Adrenal gland (tissue), 12 donors: ENCODE results near the gene PDS5A. TPM values are rescaled to one million over a fixed set of nuclear protein-coding genes. Genes with fewer than 3 reads are reported as not detected.
"Not testable (repeated sequence)": the region's sequence is repeated elsewhere in the genome, so short reads cannot be mapped to it uniquely, and the experiment has no call there.

Experiments
- DNase-seq, 7 donors: peaks; one replicate each; pipeline ENCODE4 v3.0.0-alpha.2; 2019 to 2020
- H3K27ac ChIP-seq, 5 donors: fragments of 200-600 bp; sonication (generic) in 4 of 5; 1 replicate in 3 of 5; 2 replicates in 2 of 5; pipeline versions ENCODE4 v1.5.1 to v1.8.0; 2016 to 2020; ENCODE audit warnings: mild to moderate bottlenecking in 1 of 5
- H3K27me3 ChIP-seq: fragments of 200-600 bp; 2 replicates; pipeline ENCODE4 v1.8.0; 2021
- H3K36me3 ChIP-seq, 2 donors: fragments of 200-600 bp; replicated peaks in 1 of 2; 1 replicate in 1 of 2; 2 replicates in 1 of 2; pipeline versions ENCODE4 v1.5.1 to v1.8.0; 2018 to 2022
- H3K4me1 ChIP-seq, 2 donors: fragments of 200-600 bp; replicated peaks in 1 of 2; 1 replicate in 1 of 2; 2 replicates in 1 of 2; pipeline versions ENCODE4 v1.5.1 to v1.8.0; 2018 to 2021
- H3K4me3 ChIP-seq, 4 donors: fragments of 200-600 bp; sonication (generic) in 3 of 4; one replicate each; pipeline ENCODE4 v1.5.1; 2016 to 2018
- H3K9me3 ChIP-seq, 3 donors: fragments of 200-600 bp; sonication (generic) in 1 of 3; replicated peaks in 1 of 3; 1 replicate in 2 of 3; 2 replicates in 1 of 3; pipeline versions ENCODE4 v1.5.1 to v1.8.0; 2016 to 2021
- POLR2A ChIP-seq, 2 donors: fragments of 450-650 bp; IDR thresholded peaks; one replicate each; pipeline ENCODE4 v1.6.1; 2017; ENCODE audit warnings: antibody characterized with exemption in 2 of 2, mild to moderate bottlenecking in 2 of 2, moderate library complexity in 1 of 2
- WGBS, 4 donors: extraction: QIAGEN DNeasy Blood & Tissue Kit in 2 of 4; methylation state at CpG; one replicate each; pipeline versions ENCODE4 v1.1.5 to v1.1.7; 2013 to 2017; 5-methylcytosine and 5-hydroxymethylcytosine counted together
- intact Hi-C, 2 donors: fragments of 100-400 bp; cut with DNase I; formaldehyde crosslinking; loops; one replicate each; pipeline versions ENCODE4 v1.14.1 to v1.15.0; 2022 to 2023
- polyA plus RNA-seq, 3 donors: library from polyadenylated mRNA; stranded (reverse); fragments of 200-250 nt in 2 of 3; fragments of 350-450 nt in 1 of 3; fragmentation: Illumina TruSeq in 1 of 3; extraction: RNeasy Lipid Tissue Mini Kit (QIAGEN cat#74804) in 1 of 3; gene quantifications; one replicate each; pipeline ENCODE4 v1.2.3, GENCODE V29; 2013 to 2014
- total RNA-seq, 9 donors: library from RNA; depleted of rRNA in 4 of 9; stranded (reverse); fragments of >200 nt in 4 of 9; fragments of 120-200 nt in 1 of 9; fragmentation: NEBNext Ultra II Directional in 1 of 9; extraction: Animal tissue kit (Norgen Biotek cat#: 25700) in 1 of 9; gene quantifications; one replicate each; pipeline versions ENCODE4 v1.1.0 to v1.2.4, GENCODE V29; 2013 to 2023
- TF ChIP-seq, protein P1 (sequence below), 6 experiments: fragments of 450-650 bp in 4 of 6; fragments of 200-600 bp in 2 of 6; sonication (generic) in 1 of 6; IDR thresholded peaks; 1 replicate in 5 of 6; 2 replicates in 1 of 6; pipeline versions ENCODE4 v1.5.1 to v1.8.0; 2016 to 2021; ENCODE audit warnings: antibody characterized with exemption in 6 of 6, mild to moderate bottlenecking in 2 of 6, moderate library complexity in 1 of 6
- donor health status: healthy with polysubstance abuse.
- donor health status: Bipolar disorder and iron deficiency.
- donor health status: DM: yes; HTN: yes; CAD: no.
- donor health status: DM: no; HTN: no; CAD: no.
- donor health status: DM: no; HTN: no; CAD: no.
- donor health status: DM: yes; HTN: yes; CAD: no.

PDS5A gene
- total and polyA plus RNA-seq, 12 donors = 16.2 to 63.2 (median 45.5) TPM

DNA sequence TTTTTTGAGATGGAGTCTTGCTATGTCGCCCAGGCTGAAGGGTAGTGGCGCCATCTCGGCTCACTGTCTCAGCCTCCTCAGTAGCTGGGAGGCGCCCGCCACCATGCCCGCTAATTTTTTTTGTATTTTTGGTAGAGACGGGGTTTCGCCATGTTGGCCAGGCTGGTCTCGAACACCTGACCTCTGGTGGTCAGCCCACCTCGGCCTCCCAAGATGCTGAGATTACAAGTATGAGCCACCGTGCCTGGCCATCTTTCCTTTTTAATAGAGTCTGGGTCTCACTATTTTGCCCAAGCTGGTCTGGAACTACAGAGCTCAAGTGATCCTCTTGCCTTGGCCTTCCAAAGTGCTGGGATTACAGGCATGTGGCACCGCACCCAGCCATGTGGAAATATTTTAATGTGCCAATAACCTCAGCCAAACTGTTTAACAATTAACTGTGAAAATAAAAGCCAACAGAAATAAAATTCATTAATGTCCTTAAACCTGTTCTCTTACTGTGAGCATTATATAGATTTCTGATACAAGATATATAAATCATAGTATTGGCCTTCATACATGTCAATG lies 16.3 kb downstream of the PDS5A start:
- TF ChIP-seq, protein P1, sequence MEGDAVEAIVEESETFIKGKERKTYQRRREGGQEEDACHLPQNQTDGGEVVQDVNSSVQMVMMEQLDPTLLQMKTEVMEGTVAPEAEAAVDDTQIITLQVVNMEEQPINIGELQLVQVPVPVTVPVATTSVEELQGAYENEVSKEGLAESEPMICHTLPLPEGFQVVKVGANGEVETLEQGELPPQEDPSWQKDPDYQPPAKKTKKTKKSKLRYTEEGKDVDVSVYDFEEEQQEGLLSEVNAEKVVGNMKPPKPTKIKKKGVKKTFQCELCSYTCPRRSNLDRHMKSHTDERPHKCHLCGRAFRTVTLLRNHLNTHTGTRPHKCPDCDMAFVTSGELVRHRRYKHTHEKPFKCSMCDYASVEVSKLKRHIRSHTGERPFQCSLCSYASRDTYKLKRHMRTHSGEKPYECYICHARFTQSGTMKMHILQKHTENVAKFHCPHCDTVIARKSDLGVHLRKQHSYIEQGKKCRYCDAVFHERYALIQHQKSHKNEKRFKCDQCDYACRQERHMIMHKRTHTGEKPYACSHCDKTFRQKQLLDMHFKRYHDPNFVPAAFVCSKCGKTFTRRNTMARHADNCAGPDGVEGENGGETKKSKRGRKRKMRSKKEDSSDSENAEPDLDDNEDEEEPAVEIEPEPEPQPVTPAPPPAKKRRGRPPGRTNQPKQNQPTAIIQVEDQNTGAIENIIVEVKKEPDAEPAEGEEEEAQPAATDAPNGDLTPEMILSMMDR (IDR thresholded peaks at IDR 0.05) = no peak
- TF ChIP-seq POLR2A (IDR thresholded peaks at IDR 0.05) = no peak
- DNase-seq = no peak
- Histone ChIP-seq H3K27me3 (no peaks in the 10 kb centered on the region), H3K4me1 (peaks cover 5 to 8% of the 10 kb centered on the region in 2 donors), H3K9me3 (no peaks in the 10 kb centered on the region), H3K36me3 (peaks cover 0 to 3% of the 10 kb centered on the region in 2 donors), H3K4me3 (no peak overlapping the region), H3K27ac (no peak overlapping the region)
- intact Hi-C loops = no loop called here
- WGBS, 4 donors = 93 to 98% (median 97%) methylated on average over 12 of the region's 12 CpGs

- intact Hi-C loops = no loop called here
Observed at GRCh38 chr4:39950861-39951481, 26.7 kb downstream of the PDS5A start.

DNA sequence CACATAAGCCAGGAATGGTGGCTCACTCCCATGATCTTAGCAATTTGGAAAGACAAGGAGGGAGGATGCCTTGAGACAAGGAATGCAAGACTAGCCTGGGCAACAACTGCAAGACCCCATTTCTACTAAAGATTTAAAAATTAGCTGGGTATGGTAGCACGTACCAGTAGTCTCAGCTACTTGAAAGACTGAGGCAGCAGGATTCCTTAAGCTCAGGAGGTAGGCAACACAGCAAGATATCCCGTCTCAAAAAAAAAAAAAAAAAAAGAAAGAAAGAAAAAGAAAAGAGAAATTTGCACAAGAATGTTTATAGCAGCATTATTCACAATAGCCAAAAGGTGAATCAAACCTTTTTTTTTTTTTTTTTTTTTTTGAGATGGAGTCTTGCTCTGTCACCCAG lies 29.7 kb downstream of the PDS5A start:
- H3K9me3 ChIP-seq = no peaks in the 10 kb centered on the region
- TF ChIP-seq, protein P1 (IDR thresholded peaks at IDR 0.05) = no peak
- TF ChIP-seq POLR2A (IDR thresholded peaks at IDR 0.05) = no peak

More at GRCh38 chr4:39950861-39951481, 26.7 kb downstream of the PDS5A start:
- Histone ChIP-seq H3K9me3 (no peaks in the 10 kb centered on the region), H3K4me1 (peaks cover 0 to 18% of the 10 kb centered on the region in 2 donors), H3K36me3 (no peaks in the 10 kb centered on the region), H3K27me3 (no peaks in the 10 kb centered on the region), H3K4me3 (no peak overlapping the region), H3K27ac (no peak overlapping the region)
- DNase-seq = no peak
- TF ChIP-seq, protein P1 (IDR thresholded peaks at IDR 0.05) = no peak
- no peak for TF ChIP-seq POLR2A (IDR thresholded peaks at IDR 0.05)

DNA sequence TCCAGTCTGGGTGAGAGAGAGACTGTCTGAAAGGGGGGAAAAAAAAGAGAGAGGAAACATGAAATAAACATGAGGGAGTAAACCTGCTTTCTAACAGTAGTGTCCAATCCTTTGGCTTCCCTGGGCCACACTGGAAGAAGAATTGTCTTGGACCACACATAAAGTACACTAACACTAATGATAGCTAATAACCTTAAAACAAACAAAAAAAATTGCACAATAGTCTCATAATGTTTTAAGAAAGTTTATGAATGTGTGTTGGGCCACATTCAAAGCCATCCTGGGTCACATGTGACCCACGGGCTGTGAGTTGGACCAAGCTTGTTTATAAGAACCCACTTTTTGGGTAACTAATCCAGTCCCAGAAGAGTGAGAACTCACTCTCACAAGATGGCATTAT lies 30.3 kb downstream of the PDS5A start:
- no peak for DNase-seq
- Histone ChIP-seq H3K4me3 (no peak overlapping the region), H3K36me3 (no peaks in the 10 kb centered on the region), H3K27ac (peak overlapping the region in 1 of 5 donors; percentile 10), H3K4me1 (peaks cover 0 to 18% of the 10 kb centered on the region in 2 donors), H3K9me3 (no peaks in the 10 kb centered on the region), H3K27me3 (no peaks in the 10 kb centered on the region)
- intact Hi-C loops = no loop called here
- TF ChIP-seq, protein P1 (IDR thresholded peaks at IDR 0.05) = no peak
- TF ChIP-seq POLR2A (IDR thresholded peaks at IDR 0.05) = no peak
- WGBS, 4 donors = 54 to 69% (median 58%) methylated on average over 1 of the region's 1 CpG

More for the DNA sequence above, 29.7 kb downstream of the PDS5A start:
- DNase-seq = no peak
- Histone ChIP-seq H3K4me1 (peaks cover 0 to 18% of the 10 kb centered on the region in 2 donors), H3K27ac (peak overlapping the region in 1 of 5 donors; percentile 10), H3K36me3 (no peaks in the 10 kb centered on the region), H3K4me3 (no peak overlapping the region), H3K27me3 (no peaks in the 10 kb centered on the region)
- intact Hi-C loops = no loop called here
- 95 to 96% (median 95%) methylated on average over 2 of the region's 2 CpGs for WGBS, 4 donors

- peaks cover 0 to 18% of the 10 kb centered on the region in 2 donors for H3K4me1 ChIP-seq
- H3K27ac ChIP-seq, H3K36me3 ChIP-seq, DNase-seq, H3K4me3 ChIP-seq, H3K9me3 ChIP-seq, H3K27me3 ChIP-seq, intact Hi-C loops: not testable (repeated sequence)
- WGBS, 4 donors = 93 to 97% (median 96%) methylated on average over 10 of the region's 10 CpGs
Observed at GRCh38 chr4:39944245-39944644, 33.5 kb downstream of the PDS5A start.
